Psoas muscle (tissue), 8 donors: Measurements from ENCODE around the gene MIGA1. TPM values are rescaled to one million over a fixed set of nuclear protein-coding genes. Genes with fewer than 3 reads are reported as not detected.
"Not testable (repeated sequence)": the region's sequence is repeated elsewhere in the genome, so short reads cannot be mapped to it uniquely, and the experiment has no call there.

ENCODE experiments used
- ATAC-seq, 4 donors: fragments of 200-7000 bp; cut with Tn5 transposase; one replicate each; pipeline ENCODE4 v1.9.1; 2020; ENCODE audit warnings: moderate library complexity in 3 of 4, mild to moderate bottlenecking in 2 of 4
- DNase-seq, 2 donors: peaks; one replicate each; pipeline ENCODE4 v3.0.0-alpha.2; 2020
- H3K27ac ChIP-seq: fragments of 200-600 bp; one replicate; pipeline ENCODE4 v1.8.0; 2022
- H3K27me3 ChIP-seq, 3 donors: fragments of 200-600 bp in 1 of 3; one replicate each; pipeline versions ENCODE4 v1.6.1 to v1.8.0; 2013 to 2022; ENCODE audit warnings: low read length in 2 of 3, mild to moderate bottlenecking in 2 of 3, moderate library complexity in 1 of 3; ENCODE audit not compliant: insufficient read depth in 3 of 3
- H3K36me3 ChIP-seq, 2 donors: fragments of 200-600 bp in 1 of 2; one replicate each; pipeline versions ENCODE4 v1.6.1 to v1.8.0; 2013 to 2022; ENCODE audit warnings: low read depth in 1 of 2, mild to moderate bottlenecking in 1 of 2, moderate library complexity in 1 of 2; ENCODE audit not compliant: insufficient read depth in 1 of 2
- H3K4me1 ChIP-seq: fragments of 200-600 bp; one replicate; pipeline ENCODE4 v1.8.0; 2022
- H3K4me3 ChIP-seq: fragments of 200-600 bp; one replicate; pipeline ENCODE4 v1.8.0; 2022; ENCODE audit warnings: mild to moderate bottlenecking
- H3K9me3 ChIP-seq: fragments of 200-600 bp; one replicate; pipeline ENCODE4 v1.8.0; 2022
- CTCF ChIP-seq: fragments of 200-600 bp; IDR thresholded peaks from one replicate; pipeline ENCODE4 v1.8.0; 2022; ENCODE audit warnings: antibody characterized with exemption
- WGBS, 3 donors: extraction: QIAGEN DNeasy Blood & Tissue Kit; methylation state at CpG; one replicate each; pipeline versions ENCODE4 v1.1.6 to v1.1.7; 2013; 5-methylcytosine and 5-hydroxymethylcytosine counted together
- intact Hi-C, 2 donors: fragments of 100-400 bp; cut with DNase I; formaldehyde crosslinking; loops; one replicate each; pipeline versions ENCODE4 v1.11.0 to v1.14.2; 2022
- polyA plus RNA-seq, 3 donors: library from polyadenylated mRNA; stranded (reverse); fragments of 200-250 nt; gene quantifications; one replicate each; pipeline ENCODE4 v1.2.3, GENCODE V29; 2013
- total RNA-seq, 4 donors: library from RNA; stranded (reverse); fragmentation: NEBNext Ultra II Directional in 2 of 4; extraction: Animal tissue kit (Norgen Biotek cat#: 25700) in 2 of 4; gene quantifications; one replicate each; pipeline versions ENCODE4 v1.2.1 to v1.2.4, GENCODE V29; 2021 to 2023
- donor health status: healthy with polysubstance abuse.
- donor health status: DM: no; HTN: no; CAD: no; lungs with moderate emphysema.
- donor health status: Bipolar disorder and iron deficiency.
- donor health status: healthy.
- donor health status: DM: yes; HTN: yes; CAD: no.
- donor health status: DM: no; HTN: no; CAD: no.
- donor health status: DM: no; HTN: no; CAD: no.
- donor health status: DM: yes; HTN: yes; CAD: no.

MIGA1 gene
- total and polyA plus RNA-seq, 7 donors = 5.0 to 19.3 (median 11.9) TPM

- H3K36me3 ChIP-seq = peaks cover 5 to 38% of the 10 kb centered on the region in 2 donors
- H3K4me3 ChIP-seq = no peak overlapping the region
- no peak for TF ChIP-seq CTCF
- intact Hi-C loops = no loop called here
- no peak for DNase-seq
- no peaks in the 10 kb centered on the region for H3K9me3 ChIP-seq
- WGBS, 3 donors = 72 to 93% (median 88%) methylated on average over 3 of the region's 3 CpGs
- no peak overlapping the region for H3K27ac ChIP-seq
- H3K4me1 ChIP-seq = peaks cover 1% of the 10 kb centered on the region
- no peak for ATAC-seq
- H3K27me3 ChIP-seq = no peaks in the 10 kb centered on the region
These were observed 37.4 kb upstream of the MIGA1 start for GRCh38 chr1:77742011-77742555.

- Histone ChIP-seq H3K4me3 (no peak overlapping the region), H3K36me3 (peaks cover 0 to 13% of the 10 kb centered on the region in 2 donors), H3K4me1 (peaks cover 12% of the 10 kb centered on the region), H3K27ac (no peak overlapping the region), H3K9me3 (no peaks in the 10 kb centered on the region), H3K27me3 (no peaks in the 10 kb centered on the region)
- intact Hi-C loops = no loop called here
- ATAC-seq (peak in 2 of 4 donors; percentile 50 to 64), DNase-seq (no peak)
- TF ChIP-seq CTCF = no peak
- 75 to 89% (median 79%) methylated on average over 7 of the region's 7 CpGs for whole genome bisulfite sequencing, 3 donors
These were observed 34.9 kb upstream of the MIGA1 start for GRCh38 chr1:77744576-77744975.

- DNase-seq, H3K9me3 ChIP-seq, H3K36me3 ChIP-seq, H3K27me3 ChIP-seq, ATAC-seq, H3K4me3 ChIP-seq, intact Hi-C loops, H3K27ac ChIP-seq: not testable (repeated sequence)
- peaks cover 20% of the 10 kb centered on the region for H3K4me1 ChIP-seq
- WGBS, 3 donors = 94 to 98% (median 95%) methylated on average over 4 of the region's 4 CpGs
These were observed 30.0 kb upstream of the MIGA1 start for GRCh38 chr1:77749489-77749888.

- no peak for TF ChIP-seq CTCF
- intact Hi-C loops = no loop called here
- Histone ChIP-seq H3K27me3 (no peaks in the 10 kb centered on the region), H3K4me1 (peaks cover 38% of the 10 kb centered on the region), H3K36me3 (no peaks in the 10 kb centered on the region), H3K27ac (no peak overlapping the region), H3K4me3 (no peak overlapping the region), H3K9me3 (no peaks in the 10 kb centered on the region)
- ATAC-seq (no peak), DNase-seq (no peak)
- WGBS, 3 donors = 51 to 67% (median 56%) methylated on average over 1 of the region's 1 CpG
These were observed 23.2 kb upstream of the MIGA1 start for GRCh38 chr1:77756052-77756754.

GRCh38 chr1:77757066-77757584 lies 22.3 kb upstream of the MIGA1 start:
- intact Hi-C loops = no loop called here
- Histone ChIP-seq H3K36me3 (no peaks in the 10 kb centered on the region), H3K27ac (no peak overlapping the region), H3K4me1 (peaks cover 38% of the 10 kb centered on the region), H3K27me3 (no peaks in the 10 kb centered on the region), H3K9me3 (no peaks in the 10 kb centered on the region), H3K4me3 (peak overlapping the region; percentile 80)
- 40 to 52% (median 45%) methylated on average over 1 of the region's 1 CpG for WGBS, 3 donors
- ATAC-seq (no peak), DNase-seq (no peak)
- no peak for TF ChIP-seq CTCF
